ENCODE measurements around the gene TNNI3K. TPM values are rescaled to one million over a fixed set of nuclear protein-coding genes. Genes with fewer than 3 reads are reported as not detected.

Gene TNNI3K
- polyA plus RNA-seq, 1 donor (not counting 4 experiments of a cell fraction or from before 2014, with no cell fraction given) = 0.41 TPM

DNA sequence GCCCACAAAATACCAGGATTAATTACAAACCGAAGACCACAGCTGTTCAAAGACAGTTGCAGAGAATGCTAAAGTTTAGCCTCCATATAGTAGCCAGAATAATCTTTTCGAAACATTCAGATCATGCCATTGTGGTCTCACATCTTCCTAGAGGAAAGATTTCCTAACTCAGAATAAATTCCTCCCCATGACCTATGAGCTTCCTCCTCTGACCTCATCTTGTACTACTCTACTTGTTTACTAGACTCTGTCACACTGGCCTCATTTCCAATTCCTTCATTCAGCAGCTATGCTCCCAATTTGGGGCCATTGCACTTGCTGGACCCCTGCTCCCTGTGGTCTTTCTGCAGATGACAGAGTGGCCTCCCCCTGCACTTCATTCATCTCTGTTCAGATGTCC is 349.0 kb downstream of the TNNI3K start:
- Histone ChIP-seq H3K27ac (ENCODE audit: control insufficient read depth, insufficient read depth, low read length) (no peak overlapping the region), H3K4me3 (ENCODE audit: control insufficient read depth in 2 of 3, extremely low read depth in 1 of 3, insufficient read depth in 2 of 3, low read depth in 1 of 3, low read length in 3 of 3) (no peak overlapping the region), H3K4me2 (ENCODE audit: control insufficient read depth, extremely low read depth, insufficient read depth, low read depth, low read length) (no peak overlapping the region), H3K79me2 (ENCODE audit: control insufficient read depth, insufficient read depth, low read length) (no peaks in the 10 kb centered on the region), H3K27me3 (ENCODE audit: control insufficient read depth, extremely low read depth, insufficient read depth, low read length) (no peaks in the 10 kb centered on the region), H3K9ac (ENCODE audit: control insufficient read depth, extremely low read depth, insufficient read depth, low read length) (no peak overlapping the region), H2AFZ (ENCODE audit: control insufficient read depth, low read length) (no peak overlapping the region), H4K20me1 (ENCODE audit: control insufficient read depth, extremely low read depth, insufficient read depth, low read length) (no peaks in the 10 kb centered on the region), H3K4me1 (ENCODE audit: control insufficient read depth, extremely low read depth, insufficient read depth, low read length) (no peaks in the 10 kb centered on the region), H3K9me3 (ENCODE audit: control insufficient read depth, low read depth, low read length) (no peaks in the 10 kb centered on the region), H3K36me3 (ENCODE audit: control insufficient read depth in 2 of 2, extremely low read depth in 1 of 2, insufficient read depth in 2 of 2, low read length in 2 of 2) (no peaks in the 10 kb centered on the region), H3K9me1 (ENCODE audit: control insufficient read depth, extremely low read depth, insufficient read depth, low read length) (no peaks in the 10 kb centered on the region)
- no peak for DNase-seq (ENCODE audit: low read depth, low spot score)
- dilution Hi-C loops (cut with MboI; ENCODE audit: extremely low pct_ligation_motif_present, low sequenced_read_pairs) = no loop called here
- TF ChIP-seq, protein P1, sequence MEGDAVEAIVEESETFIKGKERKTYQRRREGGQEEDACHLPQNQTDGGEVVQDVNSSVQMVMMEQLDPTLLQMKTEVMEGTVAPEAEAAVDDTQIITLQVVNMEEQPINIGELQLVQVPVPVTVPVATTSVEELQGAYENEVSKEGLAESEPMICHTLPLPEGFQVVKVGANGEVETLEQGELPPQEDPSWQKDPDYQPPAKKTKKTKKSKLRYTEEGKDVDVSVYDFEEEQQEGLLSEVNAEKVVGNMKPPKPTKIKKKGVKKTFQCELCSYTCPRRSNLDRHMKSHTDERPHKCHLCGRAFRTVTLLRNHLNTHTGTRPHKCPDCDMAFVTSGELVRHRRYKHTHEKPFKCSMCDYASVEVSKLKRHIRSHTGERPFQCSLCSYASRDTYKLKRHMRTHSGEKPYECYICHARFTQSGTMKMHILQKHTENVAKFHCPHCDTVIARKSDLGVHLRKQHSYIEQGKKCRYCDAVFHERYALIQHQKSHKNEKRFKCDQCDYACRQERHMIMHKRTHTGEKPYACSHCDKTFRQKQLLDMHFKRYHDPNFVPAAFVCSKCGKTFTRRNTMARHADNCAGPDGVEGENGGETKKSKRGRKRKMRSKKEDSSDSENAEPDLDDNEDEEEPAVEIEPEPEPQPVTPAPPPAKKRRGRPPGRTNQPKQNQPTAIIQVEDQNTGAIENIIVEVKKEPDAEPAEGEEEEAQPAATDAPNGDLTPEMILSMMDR (optimal IDR thresholded peaks at IDR 0.05 in 1 of 3, IDR thresholded peaks at IDR 0.05 in 1 of 3, conservative IDR thresholded peaks at IDR 0.05 in 1 of 3; ENCODE audit: extremely low read depth in 1 of 3, insufficient read depth in 2 of 3, low read length in 3 of 3) = no peak
- TF ChIP-seq EZH2 (IDR thresholded peaks at IDR 0.05; ENCODE audit: low read length) = no peak
- FAIRE-seq = no peak

DNA sequence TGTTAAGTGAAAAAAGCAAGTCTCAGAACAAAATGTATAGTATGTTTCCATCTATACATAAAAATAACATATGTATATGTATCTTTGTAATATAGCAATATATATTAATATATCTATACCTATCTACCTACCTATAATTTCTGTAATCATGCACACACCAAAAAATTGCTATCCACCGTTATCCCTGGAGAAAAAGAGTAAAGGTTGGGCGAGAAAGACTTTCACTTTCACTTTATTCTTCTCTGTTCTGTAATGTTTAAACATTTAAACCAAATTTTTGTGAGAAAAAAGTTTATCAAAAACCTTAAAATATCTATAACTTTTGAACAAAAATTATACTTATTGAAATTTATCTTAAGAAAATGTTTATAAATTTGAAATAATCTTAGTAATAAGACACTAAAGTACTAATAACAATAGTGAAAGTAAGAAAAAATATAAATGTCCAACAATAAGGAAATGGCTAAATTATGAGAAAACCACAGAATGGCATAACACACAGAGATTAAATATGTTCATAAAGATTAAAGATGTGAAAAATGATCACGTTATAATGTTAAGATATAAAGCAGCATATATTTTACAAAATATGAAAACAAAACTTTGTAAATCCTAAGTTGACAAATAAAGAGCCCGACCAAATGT is 351.2 kb downstream of the TNNI3K start:
- Histone ChIP-seq H3K9ac (ENCODE audit: control insufficient read depth, extremely low read depth, insufficient read depth, low read length) (no peak overlapping the region), H3K36me3 (ENCODE audit: control insufficient read depth in 2 of 2, extremely low read depth in 1 of 2, insufficient read depth in 2 of 2, low read length in 2 of 2) (no peaks in the 10 kb centered on the region), H3K9me3 (ENCODE audit: control insufficient read depth, low read depth, low read length) (no peaks in the 10 kb centered on the region), H4K20me1 (ENCODE audit: control insufficient read depth, extremely low read depth, insufficient read depth, low read length) (no peaks in the 10 kb centered on the region), H3K4me2 (ENCODE audit: control insufficient read depth, extremely low read depth, insufficient read depth, low read depth, low read length) (no peak overlapping the region), H3K9me1 (ENCODE audit: control insufficient read depth, extremely low read depth, insufficient read depth, low read length) (no peaks in the 10 kb centered on the region), H3K27me3 (ENCODE audit: control insufficient read depth, extremely low read depth, insufficient read depth, low read length) (no peaks in the 10 kb centered on the region), H3K4me1 (ENCODE audit: control insufficient read depth, extremely low read depth, insufficient read depth, low read length) (no peaks in the 10 kb centered on the region), H2AFZ (ENCODE audit: control insufficient read depth, low read length) (no peak overlapping the region), H3K4me3 (ENCODE audit: control insufficient read depth in 2 of 3, extremely low read depth in 1 of 3, insufficient read depth in 2 of 3, low read depth in 1 of 3, low read length in 3 of 3) (no peak overlapping the region), H3K79me2 (ENCODE audit: control insufficient read depth, insufficient read depth, low read length) (no peaks in the 10 kb centered on the region), H3K27ac (ENCODE audit: control insufficient read depth, insufficient read depth, low read length) (no peak overlapping the region)
- no peak for TF ChIP-seq EZH2 (IDR thresholded peaks at IDR 0.05; ENCODE audit: low read length)
- TF ChIP-seq, protein P1 (optimal IDR thresholded peaks at IDR 0.05 in 1 of 3, IDR thresholded peaks at IDR 0.05 in 1 of 3, conservative IDR thresholded peaks at IDR 0.05 in 1 of 3; ENCODE audit: extremely low read depth in 1 of 3, insufficient read depth in 2 of 3, low read length in 3 of 3) = no peak
- no peak for FAIRE-seq
- dilution Hi-C loops (cut with MboI; ENCODE audit: extremely low pct_ligation_motif_present, low sequenced_read_pairs) = no loop called here
- no peak for DNase-seq (ENCODE audit: low read depth, low spot score)
